Fibroblast of lung (primary cell): ENCODE measurements around the gene ZNF334.

Experiments used
- EZH2 ChIP-seq: IDR thresholded peaks from 2 replicates; pipeline ENCODE4 v1.5.1; 2012; ENCODE audit warnings: low read length, control low read depth, mild to moderate bottlenecking; ENCODE audit errors: missing control alignments
- TF ChIP-seq, protein P1 (sequence below), 2 donors: IDR thresholded peaks in 1 of 2; conservative IDR thresholded peaks in 1 of 2; 1 replicate in 1 of 2; 2 replicates in 1 of 2; pipeline ENCODE4 v1.5.1; 2011 to 2012; ENCODE audit warnings: low read length in 2 of 2, control low read depth in 1 of 2, inconsistent platforms in 1 of 2, low read depth in 1 of 2, mild to moderate bottlenecking in 1 of 2

DNA sequence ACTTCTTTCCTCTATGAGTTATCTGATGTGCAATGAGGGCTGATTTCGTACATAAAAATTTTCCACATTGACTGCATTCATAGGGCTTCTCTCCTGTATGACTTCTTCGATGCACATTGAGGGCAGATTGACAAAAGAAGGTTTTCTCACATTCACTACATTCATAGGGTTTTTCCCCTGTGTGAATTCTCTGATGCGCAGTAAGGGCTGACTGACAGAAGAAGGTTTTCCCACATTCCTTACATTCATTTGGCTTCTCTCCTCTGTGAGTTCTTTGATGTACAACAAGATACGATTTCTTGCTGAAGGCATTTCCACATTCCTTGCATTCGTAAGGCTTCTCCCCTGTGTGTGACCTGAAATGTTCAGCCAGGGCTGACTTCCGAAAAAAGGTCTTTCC lies 11.4 kb downstream of the ZNF334 start:
- TF ChIP-seq, protein P1, sequence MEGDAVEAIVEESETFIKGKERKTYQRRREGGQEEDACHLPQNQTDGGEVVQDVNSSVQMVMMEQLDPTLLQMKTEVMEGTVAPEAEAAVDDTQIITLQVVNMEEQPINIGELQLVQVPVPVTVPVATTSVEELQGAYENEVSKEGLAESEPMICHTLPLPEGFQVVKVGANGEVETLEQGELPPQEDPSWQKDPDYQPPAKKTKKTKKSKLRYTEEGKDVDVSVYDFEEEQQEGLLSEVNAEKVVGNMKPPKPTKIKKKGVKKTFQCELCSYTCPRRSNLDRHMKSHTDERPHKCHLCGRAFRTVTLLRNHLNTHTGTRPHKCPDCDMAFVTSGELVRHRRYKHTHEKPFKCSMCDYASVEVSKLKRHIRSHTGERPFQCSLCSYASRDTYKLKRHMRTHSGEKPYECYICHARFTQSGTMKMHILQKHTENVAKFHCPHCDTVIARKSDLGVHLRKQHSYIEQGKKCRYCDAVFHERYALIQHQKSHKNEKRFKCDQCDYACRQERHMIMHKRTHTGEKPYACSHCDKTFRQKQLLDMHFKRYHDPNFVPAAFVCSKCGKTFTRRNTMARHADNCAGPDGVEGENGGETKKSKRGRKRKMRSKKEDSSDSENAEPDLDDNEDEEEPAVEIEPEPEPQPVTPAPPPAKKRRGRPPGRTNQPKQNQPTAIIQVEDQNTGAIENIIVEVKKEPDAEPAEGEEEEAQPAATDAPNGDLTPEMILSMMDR (conservative IDR thresholded peaks at IDR 0.05 in 1 of 2, IDR thresholded peaks at IDR 0.05 in 1 of 2; ENCODE audit: low read depth in 1 of 2, low read length in 2 of 2): no peak
- TF ChIP-seq EZH2: no peak
